Smooth muscle cell of the brain vasculature (primary cell): ENCODE results near the gene STARD13.
"Not testable (repeated sequence)": the region's sequence is repeated elsewhere in the genome, so short reads cannot be mapped to it uniquely, and the experiment has no call there.

Experiments used
- DNase-seq: peaks from one replicate; pipeline ENCODE4 v3.0.0-alpha.2; 2012; ENCODE audit warnings: low read depth, low spot score

Gene STARD13

DNA sequence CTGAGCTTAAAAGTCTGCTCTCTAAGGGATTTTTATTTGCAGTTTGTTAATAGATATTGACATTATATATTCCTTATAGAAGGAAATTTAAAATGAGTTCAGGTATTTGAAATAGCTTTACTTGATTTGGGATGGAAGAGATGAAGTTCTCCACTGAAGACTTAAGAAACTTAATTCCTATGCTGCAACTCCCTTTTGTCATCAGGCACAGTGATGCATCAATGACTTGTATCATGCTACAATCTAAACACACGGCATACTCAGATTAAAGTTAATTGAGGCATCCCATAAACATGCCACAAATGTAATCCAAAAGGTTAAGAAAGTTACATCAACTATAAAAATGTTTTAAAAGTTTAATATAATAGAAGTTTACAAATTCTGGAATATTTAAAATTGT, 109.0 kb downstream of the STARD13 start:
- no peak for DNase-seq

DNA sequence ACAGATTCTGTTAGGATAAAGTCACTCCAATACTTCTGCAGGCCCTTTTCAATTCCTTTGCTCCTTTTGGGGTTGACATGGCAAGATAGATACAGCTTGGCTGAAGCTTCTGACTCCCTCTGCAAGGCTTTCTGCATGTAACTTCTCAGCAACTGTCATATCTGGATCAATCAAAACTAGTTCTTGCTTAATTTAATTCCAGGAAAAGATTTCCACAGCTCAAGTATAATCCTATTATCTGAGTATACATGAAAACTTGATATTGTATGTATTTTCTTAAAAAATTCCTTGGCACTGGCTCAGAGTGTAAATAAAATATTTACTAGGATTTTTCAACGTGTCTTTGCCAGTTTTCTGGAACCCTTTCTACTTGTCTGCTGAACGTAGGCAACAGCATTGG, 109.6 kb downstream of the STARD13 start:
- no peak for DNase-seq

GRCh38 chr13:33174931-33175330, 110.6 kb downstream of the STARD13 start:
- no peak for DNase-seq

DNA sequence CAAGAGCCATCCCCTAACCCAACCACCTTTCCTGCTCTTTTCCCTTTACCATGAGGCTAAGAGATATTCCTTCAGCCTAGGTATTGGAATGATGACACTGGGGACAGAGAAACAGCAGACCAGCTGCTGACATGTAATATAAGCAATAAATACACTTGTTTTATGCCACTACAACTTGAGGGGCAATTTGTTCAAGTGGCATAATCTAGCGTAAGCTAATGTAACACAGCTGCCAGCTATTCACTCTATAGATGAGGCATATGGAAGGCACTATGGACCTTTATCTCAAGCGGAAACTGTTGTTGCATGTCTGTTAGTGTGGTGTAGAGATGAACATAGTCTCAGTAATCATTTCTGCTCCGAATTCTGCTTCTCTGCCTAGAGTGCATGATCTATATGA, 111.1 kb downstream of the STARD13 start:
- DNase-seq: no peak

DNA sequence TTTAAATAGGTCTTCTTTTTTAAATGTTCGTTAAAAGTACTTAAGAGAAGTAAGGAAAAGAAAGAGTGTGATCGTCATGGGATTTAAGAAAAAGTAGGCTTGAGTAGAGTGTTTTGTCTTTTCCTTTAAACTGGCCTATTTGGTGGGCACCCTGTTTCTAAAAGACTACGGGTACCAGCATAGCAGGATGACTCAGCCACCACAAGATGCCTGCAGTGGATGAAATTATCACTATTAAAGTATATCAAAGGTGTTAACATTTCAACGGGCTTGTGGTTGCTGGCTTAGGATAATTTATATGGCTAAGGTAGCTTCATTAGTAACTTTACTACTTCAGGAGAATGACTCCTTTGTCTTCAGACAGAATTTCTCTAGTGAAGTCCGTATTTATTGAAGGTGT, 112.6 kb downstream of the STARD13 start:
- no peak for DNase-seq

- peak; percentile 85 for DNase-seq
These were observed 113.2 kb downstream of the STARD13 start for GRCh38 chr13:33172400-33172799.

DNA sequence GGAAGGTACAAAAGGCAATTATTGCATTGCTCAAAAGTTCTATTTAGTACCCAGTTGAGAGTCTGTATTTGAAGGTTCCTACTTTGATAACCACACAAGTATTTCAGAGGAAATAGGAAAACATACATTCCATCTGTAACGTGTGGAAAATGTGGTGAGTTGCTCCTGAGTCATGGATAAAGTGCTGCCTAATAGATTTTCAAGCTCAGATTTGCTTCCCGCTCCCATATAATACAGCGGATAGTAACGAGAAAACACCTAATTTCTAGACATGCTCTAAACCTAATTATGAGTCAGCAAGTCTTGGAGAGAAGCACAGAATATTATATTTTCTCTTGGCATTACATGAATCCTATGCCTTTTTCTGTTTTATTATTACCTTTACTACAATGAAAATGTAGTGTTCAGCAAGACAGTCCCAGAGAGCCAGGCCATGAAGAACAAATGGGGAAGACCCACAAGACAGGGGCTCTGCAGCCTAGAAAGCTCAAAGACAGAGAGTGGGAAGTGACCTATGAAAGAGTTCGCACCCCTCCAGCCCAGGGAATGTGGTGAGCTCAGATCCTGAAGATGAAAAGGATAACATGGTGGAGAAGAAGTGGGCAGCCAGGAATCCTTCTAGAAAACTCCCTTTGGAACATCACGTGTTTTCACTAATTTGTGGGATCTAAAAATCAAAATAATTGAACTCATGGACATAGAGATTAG, 116.1 kb downstream of the STARD13 start:
- no peak for DNase-seq

DNA sequence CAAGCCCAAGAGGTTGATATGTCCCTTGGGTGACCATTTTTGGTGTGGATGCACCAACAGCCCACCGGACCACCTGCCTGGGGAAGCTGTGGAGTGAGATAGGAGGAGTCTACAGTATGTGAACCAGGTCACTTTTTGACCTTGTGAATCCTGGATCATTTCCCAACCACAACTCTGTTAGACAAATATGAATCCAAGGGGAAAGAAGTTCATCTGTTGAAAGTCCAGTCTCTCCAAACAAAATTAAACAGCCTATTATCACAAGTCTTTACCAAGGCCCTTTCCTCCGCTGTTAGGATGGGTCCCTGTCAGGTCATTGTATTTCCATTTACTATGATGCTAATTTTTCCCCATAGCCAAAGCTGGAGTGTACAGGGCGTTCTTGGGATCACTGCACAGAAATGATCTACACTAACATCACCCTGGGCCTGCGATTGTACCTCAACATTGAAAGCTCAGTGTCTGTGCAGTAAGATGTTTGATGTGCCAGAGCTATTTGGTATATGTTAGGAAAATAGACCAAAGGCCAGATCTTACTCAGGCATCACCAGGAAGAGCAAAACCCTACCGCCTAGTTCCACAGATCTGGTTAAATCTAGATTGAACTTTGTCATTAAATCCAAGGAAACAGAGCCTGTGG, 117.1 kb downstream of the STARD13 start:
- DNase-seq: no peak

DNA sequence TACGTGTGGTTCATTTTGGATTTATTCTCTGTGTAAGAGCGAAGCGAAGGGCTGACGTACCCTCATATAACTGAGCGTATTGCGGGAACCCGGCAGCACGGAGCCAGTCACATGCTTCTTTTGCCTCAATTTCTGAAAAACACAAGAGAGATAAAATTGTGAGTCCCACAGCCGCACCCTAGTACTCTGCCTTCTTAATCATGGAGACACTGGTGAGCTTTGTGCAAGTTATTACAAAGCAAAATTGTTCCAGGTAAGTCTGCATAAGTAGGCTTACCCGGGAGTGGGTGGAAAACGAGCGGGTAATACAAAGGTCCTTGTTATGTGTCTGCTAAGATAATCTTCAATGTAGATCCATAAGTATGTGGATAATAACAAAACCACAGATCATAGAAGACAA, 118.1 kb downstream of the STARD13 start:
- no peak for DNase-seq

DNA sequence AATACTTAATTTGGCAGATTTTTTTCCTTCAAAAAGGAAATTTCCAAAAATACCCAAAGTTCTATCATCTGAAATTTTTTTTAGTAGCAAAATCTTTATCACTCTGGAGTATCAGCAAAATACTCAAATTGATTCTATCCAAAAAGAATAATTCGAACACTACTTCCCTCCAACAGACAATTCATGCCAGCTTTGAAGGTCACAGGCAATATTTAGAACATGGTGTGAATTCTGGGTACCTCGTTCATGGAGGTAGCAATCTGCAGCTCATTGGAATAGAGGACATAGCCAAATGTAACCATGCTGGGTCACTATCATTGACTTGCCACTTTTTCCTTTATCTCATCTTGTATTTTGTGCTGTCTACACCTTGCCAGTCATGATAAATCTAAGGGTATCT, 119.8 kb downstream of the STARD13 start:
- DNase-seq: no peak

DNA sequence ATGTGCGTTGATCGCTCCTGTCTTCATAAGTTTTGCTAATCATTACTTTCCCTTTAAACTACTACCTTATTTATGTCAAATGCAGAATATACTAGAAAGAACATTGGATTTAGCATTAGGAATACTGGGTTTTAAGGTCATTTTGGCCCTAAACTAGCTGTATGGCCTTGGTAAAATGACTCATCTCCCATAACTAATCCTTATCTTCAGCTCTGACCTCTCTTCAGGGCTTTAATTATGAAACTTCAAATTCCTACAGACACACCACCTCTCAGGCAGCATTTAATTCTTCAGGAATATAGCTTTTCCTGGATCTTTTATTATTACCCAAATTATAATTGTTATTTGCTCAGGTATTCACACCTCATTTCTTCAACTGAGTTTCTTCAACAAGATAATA, 121.2 kb downstream of the STARD13 start:
- no peak for DNase-seq

DNA sequence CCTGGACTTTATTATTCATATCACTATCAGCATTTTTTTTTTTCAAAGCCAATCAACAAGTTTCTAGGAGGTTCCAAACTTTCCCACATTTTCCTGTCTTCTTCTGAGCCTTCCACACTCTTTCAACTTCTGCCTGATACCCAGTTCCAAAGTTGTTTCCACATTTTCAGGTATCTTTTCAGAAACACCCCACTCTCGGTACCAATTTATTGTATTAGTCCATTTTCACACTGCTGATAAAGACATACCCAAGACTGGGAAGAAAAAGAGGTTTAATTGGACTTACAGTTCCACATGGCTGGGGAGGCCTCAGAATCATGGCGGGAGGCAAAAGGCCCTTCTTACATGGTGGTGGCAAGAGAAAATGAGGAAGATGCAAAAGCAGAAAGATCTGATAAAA, 122.8 kb downstream of the STARD13 start:
- DNase-seq: not testable (repeated sequence)

DNA sequence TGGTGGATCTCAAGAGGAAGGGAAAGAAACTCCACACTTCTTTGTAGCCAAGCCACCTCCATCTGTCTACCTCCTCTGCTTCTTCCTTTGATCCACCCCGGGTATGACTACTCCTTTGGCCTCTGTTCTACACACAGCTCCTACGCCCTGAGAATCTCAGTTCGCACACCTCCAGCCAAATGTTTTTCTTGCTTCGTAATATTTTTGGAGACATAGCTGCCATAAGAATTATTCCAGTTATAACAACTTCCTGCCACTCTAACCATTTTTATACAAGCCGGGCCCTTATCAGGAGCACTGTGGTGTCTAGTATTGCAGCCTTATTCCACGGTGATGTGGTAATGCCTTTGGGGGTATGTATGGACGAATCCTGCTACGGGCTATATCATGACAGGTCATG, 126.7 kb downstream of the STARD13 start:
- no peak for DNase-seq

DNA sequence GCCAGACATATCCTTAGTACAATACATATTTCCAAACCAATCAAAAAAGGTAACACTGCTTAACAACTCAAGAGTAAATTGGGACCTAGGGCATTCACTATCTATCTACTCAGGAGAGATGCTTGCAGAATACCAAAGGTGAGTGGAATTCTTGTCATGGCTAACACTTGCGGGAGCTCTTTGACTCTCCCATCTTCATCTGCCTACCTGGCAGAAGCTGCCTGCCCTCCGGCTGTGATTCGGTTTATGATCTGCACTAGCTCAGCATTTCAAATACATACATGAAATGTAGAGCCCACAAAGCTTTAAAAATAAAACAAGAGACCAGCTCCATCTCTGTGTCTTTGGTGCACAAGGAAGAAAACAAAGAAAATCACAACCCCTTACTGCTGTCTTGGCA, 127.3 kb downstream of the STARD13 start:
- no peak for DNase-seq

GRCh38 chr13:33154911-33155310, 130.6 kb downstream of the STARD13 start:
- no peak for DNase-seq

GRCh38 chr13:33153421-33154404, 131.8 kb downstream of the STARD13 start:
- peak; percentile 82 for DNase-seq

DNA sequence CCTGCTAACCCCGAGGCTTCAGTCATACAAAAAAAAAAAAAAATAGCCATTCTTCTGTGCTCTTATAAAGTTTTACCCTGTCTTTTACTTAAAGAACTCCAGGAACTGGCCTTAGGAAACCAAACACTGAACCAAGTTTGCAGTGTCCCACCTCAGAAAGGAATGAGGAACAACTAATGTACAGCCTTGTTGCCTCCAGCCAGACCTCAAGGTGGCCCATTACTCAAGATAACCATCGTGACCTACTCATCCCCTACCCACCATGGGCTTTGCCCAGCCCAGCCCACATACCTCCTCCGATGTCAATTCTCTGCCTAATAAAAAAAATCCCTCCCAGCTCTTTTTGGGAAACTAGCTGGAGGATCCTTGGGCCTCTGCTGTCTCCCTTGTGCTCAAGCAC, 133.2 kb downstream of the STARD13 start:
- no peak for DNase-seq

DNA sequence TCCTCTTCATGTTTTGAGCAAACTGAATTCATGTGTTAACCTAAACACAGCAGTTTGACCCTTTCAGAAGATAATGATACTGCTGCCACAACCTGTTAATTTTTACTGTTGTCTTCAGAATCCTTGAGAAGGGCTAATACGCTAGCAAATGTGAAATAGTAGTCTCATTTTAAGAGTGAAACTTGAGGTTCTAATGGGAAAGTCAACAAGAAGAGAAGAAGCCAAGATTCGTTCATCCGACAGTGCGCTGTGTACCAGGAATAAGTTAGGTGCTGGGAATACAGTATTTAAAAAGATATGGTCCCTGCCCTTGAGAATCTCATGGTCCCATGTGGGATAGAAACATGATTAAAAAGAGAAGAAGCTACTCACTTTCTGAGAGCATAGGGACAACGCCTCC, 134.9 kb downstream of the STARD13 start:
- no peak for DNase-seq

- no peak for DNase-seq
These were observed 135.4 kb downstream of the STARD13 start for GRCh38 chr13:33150126-33150525.

DNA sequence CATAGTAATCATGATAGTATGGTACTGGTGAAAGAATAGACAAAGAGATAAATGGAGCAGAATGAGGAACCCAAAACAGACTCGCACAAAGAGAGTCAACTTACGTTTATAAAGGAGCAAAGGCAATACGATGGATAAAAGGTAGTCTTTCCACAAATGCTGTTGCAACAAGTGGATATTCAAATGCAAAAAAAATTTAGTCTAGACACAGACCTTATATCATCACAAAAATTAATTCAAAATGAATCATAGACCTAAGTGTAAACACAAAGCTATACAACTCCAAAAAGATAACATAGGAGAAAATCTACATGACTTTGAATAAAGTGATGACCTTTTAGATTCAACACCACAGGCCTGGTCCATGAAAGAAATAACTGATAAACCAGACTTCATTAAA, 137.7 kb downstream of the STARD13 start:
- DNase-seq: no peak

GRCh38 chr13:33146843-33147611, 138.5 kb downstream of the STARD13 start:
- no peak for DNase-seq

- no peak for DNase-seq
These were observed 139.9 kb downstream of the STARD13 start for GRCh38 chr13:33145667-33146066.
